Measurements from ENCODE around the gene GPC6. TPM values are rescaled to one million over a fixed set of nuclear protein-coding genes. Genes with fewer than 3 reads are reported as not detected.

Gene GPC6
- total and polyA plus RNA-seq, 9 of the 15 experiments (the other 6 are each of a cell fraction or from before 2014, with no cell fraction given) = under 0.01 to 0.20 (median 0.01) TPM; not detected in 4

DNA sequence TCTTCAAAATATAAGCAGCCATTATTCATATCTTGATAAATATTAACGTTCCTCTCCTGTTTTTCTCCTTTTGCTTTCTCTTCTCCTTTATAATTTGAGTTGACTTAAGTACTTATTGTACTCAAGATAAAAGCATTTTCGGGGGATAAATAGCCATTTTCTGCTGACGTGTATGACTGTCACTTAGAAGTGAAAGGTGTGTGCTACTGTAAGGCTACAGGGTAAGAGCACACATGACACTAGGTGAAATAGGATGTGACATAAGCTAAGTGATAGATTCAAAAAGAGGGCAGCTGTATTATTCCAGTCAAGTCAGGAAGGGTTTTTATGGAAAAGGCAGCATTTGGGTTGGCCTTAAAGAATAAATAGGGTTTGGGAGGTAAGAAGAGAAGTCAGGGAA, 128.5 kb downstream of the GPC6 start:
- in situ Hi-C loops (cut with MboI) = no loop called here

DNA sequence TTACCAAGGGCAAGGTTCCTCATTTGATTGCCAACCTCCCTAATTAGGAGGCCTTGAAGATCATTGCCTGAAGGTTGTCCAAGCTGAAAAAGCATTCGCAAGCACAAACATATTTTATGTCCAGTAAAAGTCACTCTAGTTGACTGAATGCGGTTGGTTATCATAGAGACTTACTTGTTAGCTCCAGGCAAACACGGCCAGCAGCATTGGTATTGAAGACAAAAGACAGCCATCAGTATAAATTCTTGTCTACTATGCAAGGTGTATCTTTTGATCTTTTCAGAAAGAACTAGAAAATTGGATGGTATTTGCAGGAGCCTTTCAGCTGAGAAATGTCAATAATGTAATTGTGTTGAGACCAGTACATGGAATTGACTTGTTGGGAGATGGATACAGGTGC, 129.9 kb downstream of the GPC6 start:
- Histone ChIP-seq H2AFZ (ENCODE audit: low read depth, low read length) (no peak overlapping the region), H3K4me3 (no peak overlapping the region), H3K9ac (ENCODE audit: insufficient read depth in 1 of 2, low read depth in 2 of 2, low read length in 2 of 2) (no peak overlapping the region), H4K20me1 (replicated peaks; ENCODE audit: control insufficient read depth, insufficient read depth, low read length) (no peaks in the 10 kb centered on the region), H3K9me1 (ENCODE audit: control insufficient read depth, insufficient read depth, low read length) (no peaks in the 10 kb centered on the region), H3K36me3 (ENCODE audit: control insufficient read depth, insufficient read depth, low read length) (no peaks in the 10 kb centered on the region), H3K27ac (ENCODE audit: extremely low read depth, low read depth, low read length) (no peak overlapping the region), H3K27me3 (ENCODE audit: control insufficient read depth in 2 of 2, insufficient read depth in 2 of 2, low read length in 2 of 2) (peaks cover 4 to 8% of the 10 kb centered on the region in 2 experiments; a peak in 1 of 5 replicates), H3K79me2 (ENCODE audit: control insufficient read depth, insufficient read depth, low read length) (no peaks in the 10 kb centered on the region), H3K9me3 (replicated peaks; ENCODE audit: control insufficient read depth, insufficient read depth, low read depth, low read length) (no peaks in the 10 kb centered on the region), H3K4me1 (replicated peaks in 1 of 2; ENCODE audit: control insufficient read depth in 2 of 2, insufficient read depth in 2 of 2, low read length in 2 of 2) (no peaks in the 10 kb centered on the region), H3K4me2 (ENCODE audit: insufficient read depth, low read length) (no peak overlapping the region)
- intact Hi-C loops (cut with micrococcal nuclease) (no loop called here), in situ Hi-C loops (cut with MboI) (no loop called here)
- 11% methylated on average over 3 of the region's 3 CpGs for whole genome bisulfite sequencing (ENCODE audit: insufficient coverage, low coverage, missing lambda C conversion rate)
- ChIA-PET CTCF (ENCODE audit: low intra/inter-chr PET ratio) (no interaction called here), POLR2A (interaction anchor here (1.3 to 1.6 kb wide), 2 partner anchors 11 kb away, joined by 5 to 6 read pairs; no protein-coding TSS in a partner anchor)
- FAIRE-seq = no peak
- peak; percentile 8 to 21 (median 18) for DNase-seq (ENCODE audit: extremely low read depth in 1 of 4, low spot score in 3 of 4)
- no TSS peak for BruUV-seq (replicated peaks)
- ATAC-seq = no peak
- TF ChIP-seq KDM5B (IDR thresholded peaks at IDR 0.05; ENCODE audit: insufficient replicate concordance, low read depth, low read length) (no peak), RBM15 (IDR thresholded peaks at IDR 0.05; ENCODE audit: insufficient read depth, low read length) (no peak), HMGN3 (IDR thresholded peaks at IDR 0.05; ENCODE audit: borderline replicate concordance, extremely low read depth, insufficient read length, low read depth, low read length) (no peak), NELFE (IDR thresholded peaks at IDR 0.05; ENCODE audit: insufficient read depth, insufficient read length) (no peak), PHTF2 (CRISPR knock-in tag; IDR thresholded peaks at IDR 0.05) (no peak), MTF1 (CRISPR knock-in tag; IDR thresholded peaks at IDR 0.05; ENCODE audit: borderline replicate concordance) (no peak)
- TF ChIP-seq, protein P1, sequence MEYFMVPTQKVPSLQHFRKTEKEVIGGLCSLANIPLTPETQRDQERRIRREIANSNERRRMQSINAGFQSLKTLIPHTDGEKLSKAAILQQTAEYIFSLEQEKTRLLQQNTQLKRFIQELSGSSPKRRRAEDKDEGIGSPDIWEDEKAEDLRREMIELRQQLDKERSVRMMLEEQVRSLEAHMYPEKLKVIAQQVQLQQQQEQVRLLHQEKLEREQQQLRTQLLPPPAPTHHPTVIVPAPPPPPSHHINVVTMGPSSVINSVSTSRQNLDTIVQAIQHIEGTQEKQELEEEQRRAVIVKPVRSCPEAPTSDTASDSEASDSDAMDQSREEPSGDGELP (CRISPR knock-in tag; IDR thresholded peaks at IDR 0.05; ENCODE audit: borderline replicate concordance) = no peak
- TF ChIP-seq, protein P2, sequence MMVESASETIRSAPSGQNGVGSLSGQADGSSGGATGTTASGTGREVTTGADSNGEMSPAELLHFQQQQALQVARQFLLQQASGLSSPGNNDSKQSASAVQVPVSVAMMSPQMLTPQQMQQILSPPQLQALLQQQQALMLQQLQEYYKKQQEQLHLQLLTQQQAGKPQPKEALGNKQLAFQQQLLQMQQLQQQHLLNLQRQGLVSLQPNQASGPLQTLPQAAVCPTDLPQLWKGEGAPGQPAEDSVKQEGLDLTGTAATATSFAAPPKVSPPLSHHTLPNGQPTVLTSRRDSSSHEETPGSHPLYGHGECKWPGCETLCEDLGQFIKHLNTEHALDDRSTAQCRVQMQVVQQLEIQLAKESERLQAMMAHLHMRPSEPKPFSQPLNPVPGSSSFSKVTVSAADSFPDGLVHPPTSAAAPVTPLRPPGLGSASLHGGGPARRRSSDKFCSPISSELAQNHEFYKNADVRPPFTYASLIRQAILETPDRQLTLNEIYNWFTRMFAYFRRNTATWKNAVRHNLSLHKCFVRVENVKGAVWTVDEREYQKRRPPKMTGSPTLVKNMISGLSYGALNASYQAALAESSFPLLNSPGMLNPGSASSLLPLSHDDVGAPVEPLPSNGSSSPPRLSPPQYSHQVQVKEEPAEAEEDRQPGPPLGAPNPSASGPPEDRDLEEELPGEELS (CRISPR knock-in tag; IDR thresholded peaks at IDR 0.05; ENCODE audit: borderline replicate concordance) = no peak

More for the DNA sequence above, 128.5 kb downstream of the GPC6 start:
- H3K36me3 ChIP-seq (ENCODE audit: control insufficient read depth, insufficient read depth, low read length) = no peaks in the 10 kb centered on the region
- no peak overlapping the region for H3K4me2 ChIP-seq (ENCODE audit: insufficient read depth, low read length)
- no peak overlapping the region for H2AFZ ChIP-seq (ENCODE audit: low read depth, low read length)
- H3K4me3 ChIP-seq = no peak overlapping the region
- H3K4me1 ChIP-seq (replicated peaks in 1 of 2; ENCODE audit: control insufficient read depth in 2 of 2, insufficient read depth in 2 of 2, low read length in 2 of 2) = no peaks in the 10 kb centered on the region
- DNase-seq (ENCODE audit: extremely low read depth in 1 of 4, low spot score in 3 of 4) (peak in 3 of 4 experiments; percentile 2 to 22 (median 21)), FAIRE-seq (no peak), ATAC-seq (no peak)
- 2% methylated on average over 3 of the region's 3 CpGs for WGBS (ENCODE audit: insufficient coverage, low coverage, missing lambda C conversion rate)
- ChIA-PET POLR2A (interaction anchor here (0.7 to 1.4 kb wide), 3 partner anchors 30 to 749 kb away, joined by 3 to 4 read pairs (median 3); no protein-coding TSS in a partner anchor), CTCF (ENCODE audit: low intra/inter-chr PET ratio) (no interaction called here)
- intact Hi-C loops (cut with micrococcal nuclease) = no loop called here
- no peak overlapping the region for H3K9ac ChIP-seq (ENCODE audit: insufficient read depth in 1 of 2, low read depth in 2 of 2, low read length in 2 of 2)
- H3K79me2 ChIP-seq (ENCODE audit: control insufficient read depth, insufficient read depth, low read length) = no peaks in the 10 kb centered on the region
- no peak overlapping the region for H3K27ac ChIP-seq (ENCODE audit: extremely low read depth, low read depth, low read length)
- TF ChIP-seq STAT5A (IDR thresholded peaks at IDR 0.05; ENCODE audit: borderline replicate concordance, low read length) (0 out of 2 replicates have a peak, but pooled peaks have one; percentile 9), HNRNPL (IDR thresholded peaks at IDR 0.05; ENCODE audit: low read depth, low read length) (no peak)
- TF ChIP-seq, protein P3, sequence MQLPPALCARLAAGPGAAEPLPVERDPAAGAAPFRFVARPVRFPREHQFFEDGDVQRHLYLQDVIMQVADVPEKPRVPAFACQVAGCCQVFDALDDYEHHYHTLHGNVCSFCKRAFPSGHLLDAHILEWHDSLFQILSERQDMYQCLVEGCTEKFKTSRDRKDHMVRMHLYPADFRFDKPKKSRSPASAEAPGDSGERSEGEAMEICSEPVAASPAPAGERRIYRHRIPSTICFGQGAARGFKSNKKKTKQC (CRISPR knock-in tag; IDR thresholded peaks at IDR 0.05) = no peak
- H3K9me3 ChIP-seq (replicated peaks; ENCODE audit: control insufficient read depth, insufficient read depth, low read depth, low read length) = no peaks in the 10 kb centered on the region
- no peaks in the 10 kb centered on the region for H4K20me1 ChIP-seq (replicated peaks; ENCODE audit: control insufficient read depth, insufficient read depth, low read length)
- no TSS peak for BruUV-seq (replicated peaks)
- H3K9me1 ChIP-seq (ENCODE audit: control insufficient read depth, insufficient read depth, low read length) = no peaks in the 10 kb centered on the region
- peaks cover 0 to 8% of the 10 kb centered on the region in 2 experiments; a peak in 1 of 5 replicates for H3K27me3 ChIP-seq (ENCODE audit: control insufficient read depth in 2 of 2, insufficient read depth in 2 of 2, low read length in 2 of 2)
